ENCODE data around the gene CELF2.
"Not testable (repeated sequence)": the region's sequence is repeated elsewhere in the genome, so short reads cannot be mapped to it uniquely, and the experiment has no call there.

The CELF2 gene

GRCh38 chr10:11120711-11121110, 103.0 kb downstream of the CELF2 start:
- ChIA-PET CTCF (no interaction called here), POLR2A (no interaction called here)
- TF ChIP-seq ZNF292 (tag by site-specific recombination; IDR thresholded peaks at IDR 0.05; ENCODE audit: borderline replicate concordance, low read depth) (no peak), OSR2 (tag by site-specific recombination; IDR thresholded peaks at IDR 0.05) (no peak), CTCF (tag by site-specific recombination; IDR thresholded peaks at IDR 0.05) (no peak), ZFP37 (tag by site-specific recombination; IDR thresholded peaks at IDR 0.05) (no peak), ZNF274 (IDR thresholded peaks at IDR 0.05; ENCODE audit: low read length) (no peak), ZNF274 (tag by site-specific recombination; IDR thresholded peaks at IDR 0.05; ENCODE audit: borderline replicate concordance) (no peak), KLF7 (tag by site-specific recombination; IDR thresholded peaks at IDR 0.05; ENCODE audit: borderline replicate concordance) (no peak), REST (tag by site-specific recombination; IDR thresholded peaks at IDR 0.05) (no peak), ZBTB6 (tag by site-specific recombination; IDR thresholded peaks at IDR 0.05) (no peak), MZF1 (tag by site-specific recombination; IDR thresholded peaks at IDR 0.05; ENCODE audit: borderline replicate concordance) (no peak), ZNF280D (tag by site-specific recombination; IDR thresholded peaks at IDR 0.05) (no peak), OVOL3 (tag by site-specific recombination; IDR thresholded peaks at IDR 0.05) (no peak), ZNF398 (tag by site-specific recombination; IDR thresholded peaks at IDR 0.05) (no peak)
- Histone ChIP-seq H3K36me3 (ENCODE audit: control insufficient read depth in 2 of 2, insufficient read depth in 1 of 2, low read length in 2 of 2) (no peaks in the 10 kb centered on the region), H3K9me3 (ENCODE audit: control insufficient read depth, insufficient read depth, low read depth, low read length) (no peaks in the 10 kb centered on the region), H3K27ac (ENCODE audit: extremely low read depth, low read depth, low read length) (no peak overlapping the region), H3K4me3 (ENCODE audit: low read depth, low read length) (no peak overlapping the region), H3K4me1 (ENCODE audit: control insufficient read depth, insufficient read depth, low read length) (no peaks in the 10 kb centered on the region)

- H3K9me3 ChIP-seq (ENCODE audit: control insufficient read depth, insufficient read depth, low read depth, low read length); CTCF ChIA-PET; H3K4me1 ChIP-seq (ENCODE audit: control insufficient read depth, insufficient read depth, low read length); POLR2A ChIA-PET; H3K36me3 ChIP-seq (ENCODE audit: control insufficient read depth in 2 of 2, insufficient read depth in 1 of 2, low read length in 2 of 2); H3K27ac ChIP-seq (ENCODE audit: extremely low read depth, low read depth, low read length); H3K4me3 ChIP-seq (ENCODE audit: low read depth, low read length): not testable (repeated sequence)
Observed at GRCh38 chr10:11123892-11124291, 106.2 kb downstream of the CELF2 start.
